Stomach (tissue), 9 donors: ENCODE data around the gene PRRX2. TPM values are rescaled to one million over a fixed set of nuclear protein-coding genes. Genes with fewer than 3 reads are reported as not detected.
A peak's percentile ranks its signal among the peaks of the same experiment; 100 is the strongest.

Experiments
- DNase-seq, 2 donors: peaks; one replicate each; pipeline versions ENCODE4 v3.0.0 to v3.0.0-alpha.2; 2013 to 2019
- H3K27ac ChIP-seq, 5 donors: fragments of 200-600 bp in 4 of 5; sonication (generic) in 4 of 5; one replicate each; pipeline ENCODE4 v1.5.1; 2013 to 2019; ENCODE audit warnings: mild to moderate bottlenecking in 1 of 5, moderate library complexity in 1 of 5
- H3K27me3 ChIP-seq, 3 donors: fragments of 200-600 bp; sonication (generic); one replicate each; pipeline ENCODE4 v1.5.1; 2017 to 2019; ENCODE audit warnings: mixed run types in 1 of 3
- H3K36me3 ChIP-seq, 4 donors: fragments of 200-600 bp; sonication (generic); 1 replicate in 3 of 4; 2 replicates in 1 of 4; pipeline ENCODE4 v1.5.1; 2016 to 2019
- H3K4me1 ChIP-seq, 4 donors: fragments of 200-600 bp; sonication (generic); one replicate each; pipeline ENCODE4 v1.5.1; 2016 to 2019
- H3K4me3 ChIP-seq, 4 donors: fragments of 200-600 bp; sonication (generic) in 3 of 4; one replicate each; pipeline ENCODE4 v1.5.1; 2016 to 2019; ENCODE audit warnings: mild to moderate bottlenecking in 1 of 4
- H3K9me3 ChIP-seq, 4 donors: fragments of 200-600 bp; sonication (generic); one replicate each; pipeline ENCODE4 v1.5.1; 2016 to 2019
- EP300 ChIP-seq: sonication (generic); formaldehyde crosslinking; IDR thresholded peaks from one replicate; pipeline ENCODE4 v1.6.1; 2017; ENCODE audit warnings: antibody characterized with exemption
- POLR2A ChIP-seq, 4 donors: fragments of 450-650 bp; IDR thresholded peaks; one replicate each; pipeline ENCODE4 v1.6.1; 2016; ENCODE audit warnings: antibody characterized with exemption in 4 of 4, control low read depth in 2 of 4, mild to moderate bottlenecking in 1 of 4, moderate library complexity in 1 of 4
- POLR2AphosphoS5 ChIP-seq, 3 donors: sonication (generic); formaldehyde crosslinking; IDR thresholded peaks; one replicate each; pipeline ENCODE4 v1.6.1; 2016; ENCODE audit warnings: antibody characterized with exemption in 3 of 3
- WGBS, 5 donors: extraction: QIAGEN DNeasy Blood & Tissue Kit in 3 of 5; methylation state at CpG; one replicate each; pipeline versions ENCODE4 v1.1.5 to v1.1.7; 2013 to 2018; 5-methylcytosine and 5-hydroxymethylcytosine counted together
- intact Hi-C: fragments of 100-400 bp; cut with DNase I; formaldehyde crosslinking; loops from one replicate; pipeline ENCODE4 v1.15.1; 2023; ENCODE audit warnings: low total_unique reads
- polyA plus RNA-seq, 3 donors: library from polyadenylated mRNA; stranded (reverse); fragments of 200-250 nt; gene quantifications; one replicate each; pipeline ENCODE4 v1.2.3, GENCODE V29; 2013
- total RNA-seq, 5 donors: library from RNA; depleted of rRNA; stranded (reverse); fragments of >200 nt; gene quantifications; one replicate each; pipeline versions ENCODE4 v1.1.0 to v1.2.3, GENCODE V29; 2014 to 2016
- TF ChIP-seq, protein P1 (sequence below), 7 experiments: fragments of 450-650 bp in 4 of 7; fragments of 200-600 bp in 3 of 7; sonication (generic) in 3 of 7; IDR thresholded peaks; one replicate each; pipeline ENCODE4 v1.5.1; 2016 to 2019; ENCODE audit warnings: antibody characterized with exemption in 7 of 7, control low read depth in 2 of 7, mild to moderate bottlenecking in 1 of 7
- donor health status: healthy with polysubstance abuse.
- donor health status: Bipolar disorder and iron deficiency.
- donor health status: healthy.

PRRX2 gene
- total and polyA plus RNA-seq, 8 donors, result 0.87 to 8.4 (median 3.0) TPM; not detected in 2

DNA sequence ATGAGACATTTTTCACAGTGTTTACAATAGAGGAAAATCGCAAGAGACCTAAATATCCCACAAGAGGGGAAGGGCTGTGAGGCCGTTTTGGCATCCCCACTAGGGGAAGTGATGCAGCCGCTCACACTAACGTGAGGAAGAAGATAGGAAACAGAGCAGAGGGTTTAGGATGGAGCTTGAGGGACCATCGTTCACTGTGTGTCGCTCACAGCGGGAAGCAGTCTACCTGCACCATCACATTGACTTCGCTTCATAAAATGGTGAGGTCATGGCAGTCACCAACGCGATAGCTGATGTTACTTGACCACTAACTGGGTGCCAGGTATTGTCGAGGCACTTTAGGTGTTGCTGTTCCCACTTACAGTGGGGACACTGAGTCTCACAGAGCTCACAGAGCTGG is 35.6 kb downstream of the PRRX2 start:
- WGBS, 5 donors, result 67 to 80% (median 77%) methylated on average over 11 of the region's 11 CpGs
- Histone ChIP-seq H3K4me3 (no peak overlapping the region), H3K27ac (no peak overlapping the region), H3K4me1 (peaks cover 23 to 53% (median 35%) of the 10 kb centered on the region in 4 donors), H3K36me3 (no peaks in the 10 kb centered on the region), H3K27me3 (peaks cover 0 to 50% (median 26%) of the 10 kb centered on the region in 3 donors), H3K9me3 (no peaks in the 10 kb centered on the region)
- intact Hi-C loops, result no loop called here
- TF ChIP-seq POLR2A (IDR thresholded peaks at IDR 0.05) (no peak), POLR2AphosphoS5 (IDR thresholded peaks at IDR 0.05) (no peak)
- TF ChIP-seq, protein P1, sequence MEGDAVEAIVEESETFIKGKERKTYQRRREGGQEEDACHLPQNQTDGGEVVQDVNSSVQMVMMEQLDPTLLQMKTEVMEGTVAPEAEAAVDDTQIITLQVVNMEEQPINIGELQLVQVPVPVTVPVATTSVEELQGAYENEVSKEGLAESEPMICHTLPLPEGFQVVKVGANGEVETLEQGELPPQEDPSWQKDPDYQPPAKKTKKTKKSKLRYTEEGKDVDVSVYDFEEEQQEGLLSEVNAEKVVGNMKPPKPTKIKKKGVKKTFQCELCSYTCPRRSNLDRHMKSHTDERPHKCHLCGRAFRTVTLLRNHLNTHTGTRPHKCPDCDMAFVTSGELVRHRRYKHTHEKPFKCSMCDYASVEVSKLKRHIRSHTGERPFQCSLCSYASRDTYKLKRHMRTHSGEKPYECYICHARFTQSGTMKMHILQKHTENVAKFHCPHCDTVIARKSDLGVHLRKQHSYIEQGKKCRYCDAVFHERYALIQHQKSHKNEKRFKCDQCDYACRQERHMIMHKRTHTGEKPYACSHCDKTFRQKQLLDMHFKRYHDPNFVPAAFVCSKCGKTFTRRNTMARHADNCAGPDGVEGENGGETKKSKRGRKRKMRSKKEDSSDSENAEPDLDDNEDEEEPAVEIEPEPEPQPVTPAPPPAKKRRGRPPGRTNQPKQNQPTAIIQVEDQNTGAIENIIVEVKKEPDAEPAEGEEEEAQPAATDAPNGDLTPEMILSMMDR (IDR thresholded peaks at IDR 0.05), result no peak
- DNase-seq, result no peak

DNA sequence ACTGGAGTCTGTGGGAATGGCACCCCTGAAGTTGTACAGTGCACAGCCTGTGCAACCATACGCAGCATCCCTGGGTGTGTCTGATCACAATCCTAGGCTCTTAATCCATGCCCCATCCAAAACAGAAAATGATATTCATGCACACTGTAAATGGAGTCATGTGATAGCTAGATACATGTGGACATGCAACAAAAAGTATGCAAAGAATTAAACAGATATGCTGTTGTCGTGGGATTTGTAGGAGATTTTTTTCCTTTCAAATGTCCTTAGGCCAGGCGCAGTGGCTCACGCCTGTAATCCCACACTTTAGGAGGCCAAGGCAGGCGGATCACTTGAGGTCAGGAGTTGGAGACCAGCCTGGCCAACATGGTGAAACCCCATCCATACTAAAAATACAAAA is 36.1 kb downstream of the PRRX2 start:
- Histone ChIP-seq H3K27ac (no peak overlapping the region), H3K9me3 (no peaks in the 10 kb centered on the region), H3K27me3 (peaks cover 0 to 45% (median 23%) of the 10 kb centered on the region in 3 donors), H3K4me1 (peaks cover 23 to 51% (median 35%) of the 10 kb centered on the region in 4 donors), H3K4me3 (no peak overlapping the region), H3K36me3 (no peaks in the 10 kb centered on the region)
- WGBS, 5 donors, result 82 to 89% (median 87%) methylated on average over 5 of the region's 5 CpGs
- intact Hi-C loops, result no loop called here
- TF ChIP-seq POLR2AphosphoS5 (IDR thresholded peaks at IDR 0.05), result no peak
- TF ChIP-seq, protein P1 (IDR thresholded peaks at IDR 0.05), result no peak
- no peak for TF ChIP-seq EP300
- TF ChIP-seq POLR2A (IDR thresholded peaks at IDR 0.05), result no peak
- no peak for DNase-seq

DNA sequence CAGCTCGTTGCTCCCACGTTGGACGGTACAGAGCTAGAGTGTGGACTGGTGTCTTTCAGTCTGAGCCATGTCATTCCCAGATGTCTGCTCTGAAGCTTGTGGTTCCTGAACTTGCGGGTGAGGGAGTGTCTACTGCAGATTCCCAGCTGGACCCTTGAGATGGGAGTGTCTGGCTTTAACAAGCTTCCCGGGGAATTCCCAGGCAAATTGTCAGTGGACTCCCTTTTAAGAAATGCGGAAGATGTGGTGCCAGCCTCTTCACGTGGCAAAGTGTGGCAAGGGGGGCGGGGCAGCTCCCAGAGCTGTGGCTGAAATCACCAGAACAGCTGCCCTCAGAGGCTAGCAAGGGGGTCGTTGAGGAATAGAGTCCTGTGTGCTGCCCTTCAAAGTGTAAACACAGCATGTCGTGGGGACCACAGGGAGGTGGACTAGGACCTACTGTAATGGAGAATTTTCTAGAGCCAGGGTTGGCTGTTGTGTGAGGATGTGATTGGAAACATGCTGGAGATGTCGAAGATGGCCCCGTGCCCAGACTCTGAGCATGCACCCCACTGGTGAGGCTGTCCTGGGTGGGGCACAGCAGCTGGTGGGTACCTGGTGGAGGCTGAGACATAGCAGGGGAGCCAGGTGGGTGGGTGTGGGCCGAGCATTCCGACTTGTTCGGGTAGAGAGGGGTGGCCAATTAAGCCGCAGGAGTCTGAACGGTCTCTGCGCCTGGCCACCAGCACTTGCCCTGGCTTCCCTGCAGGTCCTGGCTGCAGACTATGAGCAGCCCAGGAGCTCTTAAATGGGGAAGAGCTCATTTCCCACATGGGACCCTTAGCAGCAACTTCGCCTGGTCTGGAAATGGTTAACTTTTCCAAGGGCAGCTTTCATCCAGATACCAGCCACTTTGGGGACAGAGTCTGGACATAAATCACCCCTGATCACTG is 37.4 kb downstream of the PRRX2 start:
- Histone ChIP-seq H3K9me3 (no peaks in the 10 kb centered on the region), H3K27me3 (peaks cover 0 to 32% (median 10%) of the 10 kb centered on the region in 3 donors), H3K4me3 (peak overlapping the region in 1 of 4 donors; percentile 6), H3K4me1 (peaks cover 11 to 38% (median 23%) of the 10 kb centered on the region in 4 donors), H3K27ac (peak overlapping the region in 4 of 5 donors; percentile 29 to 77 (median 65)), H3K36me3 (no peaks in the 10 kb centered on the region)
- intact Hi-C loops, result no loop called here
- no peak for TF ChIP-seq EP300
- TF ChIP-seq POLR2AphosphoS5 (IDR thresholded peaks at IDR 0.05), result no peak
- no peak for TF ChIP-seq POLR2A (IDR thresholded peaks at IDR 0.05)
- TF ChIP-seq, protein P1 (IDR thresholded peaks at IDR 0.05), result no peak
- WGBS, 5 donors, result 42 to 60% (median 56%) methylated on average over 16 to 19 of the region's 19 CpGs
- DNase-seq, result peak; percentile 42 to 52

DNA sequence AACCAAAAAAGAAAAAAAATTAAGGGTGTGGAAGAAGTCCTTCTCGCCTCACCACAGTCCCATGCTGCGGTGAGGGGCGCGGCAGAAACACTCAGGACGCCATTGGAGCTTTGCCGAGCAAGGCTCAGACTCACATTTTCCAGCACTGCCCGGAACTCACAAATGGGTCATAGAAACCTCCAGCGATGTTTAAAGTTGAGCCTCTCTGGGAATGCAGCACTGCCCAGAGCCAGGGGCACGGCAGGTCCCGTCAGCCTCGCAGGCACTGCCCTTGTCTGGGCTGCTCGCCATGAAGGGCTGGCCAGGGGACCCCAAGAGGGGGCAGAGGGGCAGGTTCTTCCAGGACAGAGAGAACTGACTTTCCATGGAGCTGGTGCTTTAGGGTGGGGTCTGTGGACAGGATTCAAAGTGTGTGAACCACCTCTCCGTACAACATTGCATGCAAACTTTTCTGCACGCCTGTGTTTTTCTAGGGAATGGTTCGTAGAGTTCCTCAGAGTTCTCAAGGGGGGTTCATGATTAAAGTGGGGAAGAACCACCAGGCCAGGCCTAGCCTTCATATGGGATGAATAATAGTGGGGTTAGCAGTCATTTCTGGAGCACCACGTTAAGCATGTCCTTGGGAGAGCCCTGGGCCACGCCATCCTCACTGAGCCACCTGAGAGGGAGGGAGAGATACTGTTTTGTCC is 38.4 kb downstream of the PRRX2 start:
- 45 to 60% (median 51%) methylated on average over 16 to 17 of the region's 17 CpGs for WGBS, 5 donors
- TF ChIP-seq EP300 (no peak), POLR2A (IDR thresholded peaks at IDR 0.05) (no peak), POLR2AphosphoS5 (IDR thresholded peaks at IDR 0.05) (peak in 1 of 3 donors; percentile 30)
- TF ChIP-seq, protein P1 (IDR thresholded peaks at IDR 0.05), result no peak
- H3K36me3 ChIP-seq, result no peaks in the 10 kb centered on the region
- H3K27me3 ChIP-seq, result peaks cover 0 to 22% (median 2%) of the 10 kb centered on the region in 3 donors
- intact Hi-C loops, result no loop called here
- H3K27ac ChIP-seq, result peak overlapping the region in 4 of 5 donors; percentile 29 to 77 (median 65)
- peaks cover 6 to 28% (median 18%) of the 10 kb centered on the region in 4 donors for H3K4me1 ChIP-seq
- peak in 1 of 2 donors; percentile 57 for DNase-seq
- H3K9me3 ChIP-seq, result no peaks in the 10 kb centered on the region
- peak overlapping the region in 2 of 4 donors; percentile 6 to 14 for H3K4me3 ChIP-seq
